HG02588 (cell line): ENCODE data around the gene NABP2.
"Not testable (repeated sequence)": the region's sequence is repeated elsewhere in the genome, so short reads cannot be mapped to it uniquely, and the experiment has no call there.

ENCODE experiments used
- ATAC-seq: cut with Tn5 transposase; IDR thresholded peaks from one replicate; pipeline ENCODE4 v1.9.1; 2021; ENCODE audit warnings: mild to moderate bottlenecking, moderate library complexity; ENCODE audit not compliant: unreplicated experiment

NABP2 gene

DNA sequence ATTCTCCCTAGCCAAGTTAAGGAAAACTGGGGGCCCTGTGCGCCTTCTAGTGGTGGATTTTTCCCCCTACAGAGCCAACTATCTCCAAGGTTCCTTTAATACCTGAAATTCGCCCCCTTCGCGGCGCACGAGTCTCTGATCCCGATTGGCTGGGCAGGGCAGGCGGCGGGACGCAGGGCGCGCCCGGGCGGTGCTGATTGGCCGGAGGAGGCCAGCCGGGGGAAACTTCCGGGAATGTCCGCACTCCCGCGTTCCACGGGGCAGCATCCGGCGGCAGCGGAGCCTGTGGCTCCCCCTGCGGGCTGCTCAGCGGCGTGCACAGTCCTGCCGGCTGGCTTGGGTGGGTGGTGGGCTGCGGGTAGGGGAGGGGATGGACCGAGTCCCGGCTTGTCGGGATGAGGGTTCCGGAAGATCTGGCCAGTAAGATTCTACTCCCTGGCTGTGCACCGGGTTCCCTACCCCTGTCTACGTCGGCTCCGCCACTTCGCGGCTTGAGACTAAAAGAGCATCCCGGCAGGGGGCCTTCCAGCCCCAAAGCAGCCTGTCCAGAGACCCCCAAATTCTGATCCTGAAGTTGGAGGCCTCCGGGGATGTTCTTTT is at the start of gene NABP2:
NABP2 (plus strand) TSS at position 241 of the 600 bp plus-strand sequence. CDS start 515 bp downstream, outside the sequence.
- ATAC-seq = peak; percentile 75

DNA sequence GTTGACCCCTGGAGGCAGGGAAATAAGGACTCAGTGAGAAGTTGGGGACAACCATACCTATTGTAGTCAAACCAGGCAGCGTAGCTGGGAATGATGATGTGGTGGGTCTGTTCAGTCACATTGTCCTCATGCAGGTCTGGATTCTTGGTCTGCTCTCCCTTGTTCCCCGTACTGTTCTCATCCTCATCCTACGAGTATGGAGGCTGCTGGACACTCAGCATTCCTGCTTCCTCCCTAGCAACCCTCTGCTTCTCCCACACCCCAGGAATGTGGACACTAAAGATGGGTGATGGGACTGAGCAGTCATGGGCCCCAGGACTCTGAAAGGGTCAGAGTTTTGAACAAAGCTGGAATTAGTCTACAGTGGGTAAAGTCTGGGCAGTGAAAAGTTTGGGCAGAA is 45.8 kb upstream of the NABP2 start:
- no peak for ATAC-seq

DNA sequence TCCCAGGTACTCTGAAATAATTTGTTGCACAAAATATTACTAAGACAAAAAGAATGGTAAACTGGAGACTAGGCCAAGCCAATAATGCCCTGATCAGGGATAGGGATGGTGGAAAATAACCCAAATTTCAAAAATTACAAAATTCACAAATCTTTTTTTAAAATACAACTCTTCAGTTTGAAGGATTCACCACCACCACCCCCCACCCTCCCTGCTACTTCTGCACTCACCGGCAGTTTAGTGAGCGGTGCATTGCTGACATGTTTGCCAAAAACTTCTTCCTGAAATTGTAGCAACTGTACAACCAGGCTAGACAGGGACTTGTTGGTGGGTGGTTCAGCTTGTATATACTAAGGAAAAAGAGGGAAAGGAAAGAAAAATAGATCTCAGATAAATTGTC is 37.2 kb upstream of the NABP2 start:
- no peak for ATAC-seq

DNA sequence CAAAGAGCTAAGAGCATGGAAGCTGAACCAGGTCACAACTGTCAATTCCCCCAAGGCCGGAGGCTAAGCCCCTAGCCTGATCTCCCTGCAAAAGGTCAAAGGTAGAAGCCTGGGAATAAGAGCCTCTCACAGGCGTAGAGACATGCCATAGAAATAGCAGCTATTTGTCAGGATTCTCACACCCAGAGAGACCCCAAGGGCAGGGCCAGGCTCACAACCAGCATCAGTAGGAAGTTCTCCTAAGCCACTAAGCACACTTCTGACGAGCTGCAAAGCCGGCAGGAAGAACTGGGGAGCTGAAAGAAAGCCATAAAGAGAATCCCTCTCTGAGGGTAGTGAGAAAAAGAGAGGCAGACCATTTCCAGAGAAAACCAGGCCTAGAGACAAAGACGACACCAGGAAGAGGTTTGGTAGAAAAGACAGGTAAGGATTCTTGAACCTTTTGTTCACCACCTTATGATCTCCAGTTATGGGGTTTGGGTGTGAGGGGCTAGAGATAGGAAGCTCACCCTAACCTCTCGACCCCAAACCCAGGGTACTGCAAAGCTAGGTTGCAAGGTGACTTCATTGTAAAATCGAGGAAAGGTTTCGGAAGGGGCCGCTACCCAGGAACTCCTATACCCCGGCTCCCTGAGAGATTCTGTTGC is 35.9 kb upstream of the NABP2 start:
- ATAC-seq = no peak

DNA sequence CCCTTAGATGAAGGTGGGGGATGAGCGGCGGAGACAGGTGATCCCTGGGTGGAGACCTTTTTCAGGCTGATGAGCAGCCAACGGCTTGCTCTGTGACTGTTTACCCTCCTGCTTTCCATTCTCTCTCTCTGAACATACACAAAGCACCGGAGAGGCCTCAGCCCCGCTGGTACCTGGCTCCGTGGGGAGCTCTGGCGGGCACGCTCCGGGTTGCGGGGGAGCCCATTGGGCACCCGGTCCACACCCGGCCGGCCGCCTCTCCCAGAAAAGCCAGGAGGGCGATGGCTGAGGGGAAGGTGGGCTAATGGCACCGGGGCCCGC is 35.4 kb upstream of the NABP2 start:
- ATAC-seq = no peak

DNA sequence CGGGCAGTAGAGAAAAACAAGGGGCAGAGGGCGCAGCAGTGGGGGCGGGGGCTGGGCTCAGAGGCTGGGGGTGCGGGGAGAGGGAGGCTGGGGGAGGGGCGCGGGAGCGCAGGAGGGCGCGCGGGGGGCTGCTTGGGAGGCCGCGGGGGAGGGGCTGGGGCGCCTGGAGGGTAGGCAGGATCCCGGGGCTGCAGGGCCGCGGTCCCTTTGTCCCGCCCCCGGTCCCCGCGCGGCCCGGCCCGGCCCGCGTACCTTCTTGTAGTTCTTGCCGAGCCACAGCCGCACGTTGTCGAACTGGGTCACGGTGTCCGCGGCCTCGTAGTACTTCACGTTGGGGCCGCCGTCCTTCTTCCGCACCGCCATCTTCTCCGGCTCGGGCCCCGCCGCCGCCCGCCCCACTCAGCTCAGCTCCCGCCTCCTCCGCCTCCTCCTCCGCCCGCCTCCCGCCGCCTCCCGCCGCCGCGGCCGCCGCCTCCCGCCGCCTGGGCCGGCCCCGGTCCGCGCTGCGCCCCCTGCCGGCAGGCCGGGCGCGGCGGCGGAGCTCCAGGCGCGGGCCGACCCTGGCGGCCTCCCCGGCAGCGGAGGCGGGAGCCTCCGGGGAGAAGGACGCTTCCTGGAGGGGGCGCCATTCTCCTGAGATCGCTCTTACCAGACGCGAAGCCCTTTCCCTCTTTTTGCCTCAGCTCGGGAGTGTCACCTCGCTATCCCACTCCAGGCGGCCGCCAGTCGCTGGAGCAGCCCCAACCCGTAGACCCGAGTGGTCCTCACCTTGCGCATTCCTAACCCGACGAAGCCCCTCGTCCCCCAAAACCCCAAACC is 34.8 kb upstream of the NABP2 start, which contains the start of gene SMARCC2:
SMARCC2 (minus strand) TSS at position 385 of the 819 bp plus-strand sequence; CDS start at position 363, 22 bp downstream.
- peak; percentile 74 for ATAC-seq

DNA sequence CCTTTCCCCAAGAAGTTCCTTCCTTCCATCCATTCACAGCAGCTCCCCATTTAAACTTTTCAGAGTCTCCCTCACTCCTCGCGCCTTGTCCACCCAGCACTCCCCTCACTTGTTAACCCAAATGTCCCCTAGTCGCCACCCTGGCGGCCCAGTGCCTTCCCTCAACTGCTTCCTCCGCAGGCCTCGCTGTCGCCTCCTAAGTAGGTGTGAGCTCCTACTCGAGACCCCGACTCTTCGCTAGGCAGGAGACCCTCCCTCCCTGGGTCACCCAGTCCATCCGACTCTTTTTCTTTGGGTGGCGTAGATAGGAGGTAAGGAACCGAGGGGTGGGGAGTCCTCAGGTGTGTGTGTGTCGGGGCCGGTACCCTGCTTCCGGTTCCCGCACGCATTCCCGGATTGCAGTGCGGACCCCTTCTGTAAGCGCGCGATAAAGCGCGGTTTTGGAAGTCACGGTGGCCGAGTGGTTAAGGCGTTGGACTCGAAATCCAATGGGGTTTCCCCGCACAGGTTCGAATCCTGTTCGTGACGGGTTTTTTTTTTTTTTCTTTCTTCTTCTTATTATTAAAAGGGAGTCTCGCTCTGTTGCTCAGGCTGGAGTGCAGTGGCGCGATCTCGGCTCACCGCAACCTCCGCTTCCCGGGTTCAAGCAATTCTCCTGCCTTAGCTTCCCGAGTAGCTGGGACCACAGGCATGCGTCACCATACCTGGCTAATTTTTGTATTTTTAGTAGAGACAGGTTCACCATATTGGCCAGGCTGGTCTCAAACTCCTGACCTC is 34.0 kb upstream of the NABP2 start:
- peak; percentile 31 for ATAC-seq

DNA sequence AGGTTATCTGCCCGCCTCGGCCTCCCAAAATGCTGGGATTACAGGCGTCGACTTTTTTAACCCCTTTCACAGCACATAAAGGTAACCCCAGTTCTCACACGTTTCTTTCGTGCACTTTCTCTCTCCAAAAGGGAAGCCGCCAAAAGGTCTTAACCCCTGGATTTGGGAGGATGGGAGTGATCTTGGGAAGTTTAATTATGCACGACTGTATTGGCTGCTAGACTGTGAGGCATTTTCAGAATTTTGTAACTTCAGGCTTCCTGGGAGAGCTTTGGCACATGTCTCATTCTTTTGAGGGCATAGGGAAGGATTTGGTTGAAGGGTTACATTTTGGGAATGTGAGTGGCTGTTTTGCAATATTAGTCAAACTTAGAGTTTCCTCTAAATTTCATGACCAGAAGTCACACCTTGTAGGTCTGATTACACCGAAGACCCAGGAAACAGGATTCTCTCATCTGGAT is 33.4 kb upstream of the NABP2 start:
- no peak for ATAC-seq

DNA sequence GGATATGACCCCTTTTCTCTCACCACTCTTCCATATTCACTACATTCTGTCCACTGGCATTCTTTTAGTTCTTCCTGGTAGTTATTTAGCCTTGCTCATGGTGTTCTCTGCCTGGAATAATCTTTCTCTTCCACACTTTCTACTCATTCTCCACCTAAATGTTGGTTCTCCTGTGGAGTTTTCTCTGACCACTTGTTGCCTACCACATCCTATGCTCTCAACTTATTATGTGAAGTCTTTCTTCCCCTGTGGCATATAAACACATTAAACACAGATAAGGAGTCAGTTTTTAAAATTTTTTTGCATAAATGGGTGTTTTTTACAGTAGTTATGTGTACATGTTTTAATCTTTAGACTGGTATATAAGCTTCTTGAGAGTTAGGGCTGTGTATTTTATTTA is 31.6 kb upstream of the NABP2 start:
- no peak for ATAC-seq

DNA sequence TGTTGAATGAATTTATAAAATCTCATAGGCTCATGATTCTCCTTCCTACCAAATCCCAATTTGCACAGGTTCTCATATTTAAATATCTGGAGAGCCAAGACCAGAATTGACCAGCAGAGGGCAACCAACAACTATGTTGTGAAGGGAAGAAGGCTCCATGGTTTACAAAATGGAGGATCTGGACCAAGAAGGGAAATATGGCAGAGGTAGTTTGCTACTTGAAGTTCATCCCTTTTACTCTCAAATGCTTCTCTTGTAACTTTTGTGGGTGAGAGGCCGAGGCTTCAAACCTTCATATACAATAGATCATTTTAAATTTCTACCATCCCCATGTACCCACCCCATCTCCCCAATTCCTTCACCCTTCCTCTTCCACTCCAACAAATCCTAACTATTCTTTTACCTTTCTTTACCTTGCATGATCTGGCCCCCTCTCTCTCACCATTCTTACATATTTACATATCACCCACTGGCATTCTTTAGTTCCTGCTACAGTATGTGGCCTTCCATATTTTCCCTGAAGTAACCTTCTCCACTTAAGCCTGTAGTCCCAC is 31.0 kb upstream of the NABP2 start:
- no peak for ATAC-seq

DNA sequence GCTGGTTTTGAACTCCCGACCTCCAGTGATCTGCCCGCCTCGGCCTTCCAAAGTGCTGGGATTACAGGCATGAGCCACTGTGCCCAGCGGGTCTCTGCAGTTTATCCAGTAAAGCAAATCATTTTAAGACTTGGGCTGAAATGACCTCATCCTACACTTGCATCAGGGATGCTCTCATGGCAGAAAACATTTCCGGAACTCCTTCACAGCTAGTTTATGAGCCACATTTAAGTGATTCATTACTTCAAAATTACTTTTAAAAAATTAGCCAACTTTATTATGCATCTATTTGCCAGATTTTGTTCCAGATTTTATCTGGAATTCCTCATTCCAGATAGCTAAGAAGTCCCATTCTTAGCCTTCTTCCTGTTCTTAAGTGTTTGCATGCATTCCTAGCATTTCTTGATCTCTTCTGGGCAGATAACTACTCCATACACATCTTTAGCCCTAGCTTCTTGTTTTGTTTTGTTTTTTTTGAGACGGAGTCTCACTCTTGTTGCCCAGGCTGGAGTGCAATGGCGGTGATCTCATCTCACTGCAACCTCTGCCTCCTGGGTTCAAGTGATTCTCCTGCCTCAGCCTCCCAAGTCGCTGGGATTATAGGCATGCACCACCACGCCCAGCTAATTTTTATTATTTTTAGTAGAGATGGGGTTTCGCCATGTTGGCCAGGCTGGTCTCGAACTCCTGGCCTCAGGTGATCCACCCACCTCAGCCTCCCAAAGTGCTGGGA is 27.2 kb upstream of the NABP2 start:
- ATAC-seq = not testable (repeated sequence)

DNA sequence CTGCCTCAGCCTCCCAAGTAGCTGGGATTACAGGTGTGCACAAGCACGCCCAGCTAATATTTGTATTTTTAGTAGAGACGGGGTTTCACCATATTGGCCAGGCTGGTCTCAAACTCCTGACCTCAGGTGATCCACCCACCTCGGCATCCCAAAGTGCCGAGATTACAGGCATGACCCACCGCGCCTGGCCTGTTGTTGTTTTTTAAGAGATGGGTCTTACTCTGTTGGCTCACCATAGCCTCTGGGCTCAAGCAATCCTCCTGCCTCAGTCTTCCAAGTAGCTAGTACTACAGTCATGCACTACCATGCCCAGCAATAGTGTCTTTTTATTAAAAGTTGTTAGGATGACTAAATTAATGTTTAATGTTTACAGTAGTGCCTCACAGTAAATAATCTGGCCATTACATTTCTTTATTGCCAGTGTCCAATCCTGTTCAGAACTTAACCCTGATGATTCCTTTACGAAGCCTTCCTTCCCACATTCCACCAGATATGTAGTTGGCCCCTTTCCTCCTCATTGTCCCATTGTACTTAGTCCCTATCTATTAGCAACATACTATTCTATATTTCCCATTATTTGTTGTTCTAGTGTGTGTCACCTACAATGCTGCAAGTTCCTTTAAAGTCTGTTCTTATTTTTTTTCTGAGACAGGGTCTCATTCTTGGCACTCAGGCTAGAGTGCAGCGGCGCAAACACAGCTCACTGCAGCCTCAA is 26.1 kb upstream of the NABP2 start:
- no peak for ATAC-seq

DNA sequence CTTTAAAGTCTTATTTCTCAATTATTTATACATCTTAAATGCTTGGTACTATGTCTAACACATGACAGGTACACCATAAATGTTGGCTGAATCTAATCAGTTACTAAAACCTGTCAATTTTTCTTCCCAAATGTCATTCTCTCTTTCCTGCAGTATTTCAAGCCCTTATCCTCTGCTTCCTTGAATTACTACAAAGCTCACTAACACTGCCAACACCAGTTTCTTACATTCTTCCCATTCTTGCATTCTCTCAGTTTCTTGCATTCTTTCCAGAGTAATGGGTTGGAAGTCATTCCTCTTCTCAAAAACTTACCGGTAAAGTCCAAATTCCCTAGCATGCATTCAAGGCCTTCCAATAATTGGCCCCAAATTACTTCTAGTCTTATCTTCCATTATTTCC is 25.3 kb upstream of the NABP2 start:
- ATAC-seq = no peak

DNA sequence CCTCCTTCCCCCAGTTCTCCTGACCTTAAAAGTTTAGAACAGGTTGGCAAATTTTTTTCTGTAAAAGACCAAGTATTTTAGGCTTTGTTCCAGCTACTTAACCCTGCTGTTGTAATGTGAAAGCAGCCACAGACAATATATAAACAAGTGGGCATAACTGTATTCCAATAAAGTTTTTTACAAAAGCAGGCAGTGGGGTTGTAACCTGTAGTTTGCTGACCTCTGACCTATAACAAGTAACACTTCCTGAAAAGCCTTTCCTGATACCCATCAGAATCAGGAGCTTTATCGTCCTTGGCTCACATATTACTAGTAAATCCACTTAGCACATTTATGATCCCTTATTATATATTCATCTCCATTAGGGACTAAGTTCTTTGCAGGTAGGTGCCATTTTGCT is 21.8 kb upstream of the NABP2 start:
- ATAC-seq = no peak

DNA sequence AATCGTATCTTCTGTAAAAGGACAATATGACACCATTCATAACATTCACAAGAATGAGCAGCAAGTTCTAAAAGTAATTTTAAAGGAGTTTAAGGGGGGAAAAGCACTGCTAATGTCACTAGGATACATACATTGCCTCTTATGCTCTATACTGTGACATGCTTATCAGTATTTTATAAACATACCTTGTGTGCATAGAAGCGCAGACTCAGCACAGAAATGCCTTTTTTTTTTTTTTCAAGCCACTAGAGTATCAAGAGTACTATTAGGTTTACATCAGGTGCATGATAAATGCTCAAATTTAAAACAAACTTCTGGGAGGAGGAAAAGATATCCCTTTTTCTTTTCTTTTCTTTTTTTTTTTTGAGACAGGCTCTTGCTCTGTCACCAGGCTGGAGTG is 21.3 kb upstream of the NABP2 start:
- ATAC-seq = no peak

DNA sequence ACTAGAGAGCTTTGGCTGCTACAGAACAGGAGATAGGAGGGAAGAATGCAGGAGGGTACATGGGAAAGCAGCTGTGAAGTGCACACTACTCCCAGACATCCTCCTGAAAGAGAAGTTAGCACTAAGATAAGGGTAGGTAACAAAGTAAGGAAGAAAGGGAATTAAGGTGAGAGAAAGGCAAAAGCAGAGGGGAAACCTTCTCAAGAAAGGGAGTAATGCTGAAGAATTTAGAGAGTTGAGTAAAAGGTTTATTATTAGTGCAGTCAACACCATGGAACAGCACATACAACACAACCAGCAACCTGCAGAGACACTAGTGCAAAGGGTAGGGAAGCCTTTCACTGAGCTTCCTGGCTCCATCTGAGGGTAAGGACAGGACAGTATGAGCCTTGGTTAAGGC is 19.9 kb upstream of the NABP2 start:
- ATAC-seq = no peak

DNA sequence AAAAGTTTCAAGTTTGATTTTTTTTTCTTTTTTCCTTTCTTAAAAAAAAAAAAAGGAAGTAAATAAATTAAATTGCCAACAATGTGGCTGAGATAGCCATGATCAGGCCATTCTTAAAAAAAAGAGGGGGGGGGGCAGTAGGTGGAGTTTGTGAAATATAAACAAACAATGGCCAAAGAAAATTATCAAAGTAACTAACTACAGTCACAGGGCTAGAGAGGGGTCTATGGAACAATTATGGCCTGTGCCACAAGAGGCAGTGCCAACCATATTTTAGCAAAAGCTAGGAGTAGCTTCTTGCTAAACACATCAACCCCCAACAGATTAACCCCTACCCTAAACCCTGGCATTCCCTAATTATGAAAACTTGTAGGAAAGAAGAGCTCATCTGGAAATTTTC is 18.7 kb upstream of the NABP2 start:
- ATAC-seq = no peak

DNA sequence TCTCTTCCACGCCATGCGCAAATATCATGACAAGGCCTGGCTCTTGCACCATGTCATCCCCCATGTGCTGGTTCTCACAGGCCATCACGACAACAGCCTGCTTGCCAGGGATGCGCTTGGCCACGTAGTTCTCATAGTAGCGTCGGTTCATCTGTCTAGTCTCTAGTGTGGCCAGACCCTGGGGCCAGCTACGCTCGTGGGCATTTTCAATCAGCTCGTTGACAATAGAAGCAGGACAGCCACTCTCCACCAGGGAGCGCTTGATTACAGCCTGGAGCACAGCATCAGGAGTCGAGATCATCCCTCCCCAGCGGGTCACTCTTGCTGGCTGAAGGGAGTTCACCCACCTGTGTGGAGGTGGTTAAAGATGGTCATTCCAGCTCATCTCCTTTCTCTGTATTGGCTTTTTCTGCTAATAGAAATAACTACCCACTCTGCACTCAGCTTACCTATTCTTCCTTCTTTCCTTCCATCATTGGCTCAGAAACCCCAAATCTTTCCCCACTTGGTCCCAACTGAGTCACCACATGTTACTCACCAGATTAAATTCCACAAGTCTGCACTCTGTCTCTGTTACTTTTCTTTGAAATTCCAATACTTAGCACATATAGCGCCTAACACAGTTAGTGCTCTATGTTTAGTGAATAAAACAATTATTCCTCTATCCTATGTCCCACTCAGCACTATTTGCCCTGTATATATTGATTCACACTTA is 17.5 kb upstream of the NABP2 start:
- ATAC-seq = no peak

DNA sequence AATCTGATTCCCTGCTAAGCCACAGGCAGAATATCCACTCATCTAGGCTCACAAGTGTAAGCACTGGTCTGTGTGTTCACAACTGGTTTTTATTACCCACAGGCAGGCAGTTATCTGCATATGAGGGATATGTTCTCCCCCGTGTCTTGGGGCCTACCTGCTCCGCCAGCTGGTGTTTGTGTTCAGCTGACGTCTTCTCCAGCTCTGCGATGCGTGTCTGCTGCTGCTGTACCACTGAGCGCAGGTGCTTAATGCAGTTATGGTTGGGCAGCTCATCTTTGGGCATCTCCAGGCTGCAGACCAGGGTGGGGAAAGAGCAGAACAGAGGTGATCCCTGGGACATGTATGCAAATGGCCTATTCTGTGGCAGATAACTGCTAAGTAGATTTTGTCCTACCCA is 16.1 kb upstream of the NABP2 start:
- no peak for ATAC-seq
